IPS-20b (cell line): ENCODE results near the gene GTF3C5.
"Not testable (repeated sequence)": the region's sequence is repeated elsewhere in the genome, so short reads cannot be mapped to it uniquely, and the experiment has no call there.

Source experiments
- H3K27ac ChIP-seq: one replicate; pipeline ENCODE4 v1.5.1; 2013; ENCODE audit warnings: low read length
- H3K27me3 ChIP-seq: 2 replicates; pipeline ENCODE4 v1.6.1; 2013; ENCODE audit warnings: mild to moderate bottlenecking, low read length, inconsistent platforms; ENCODE audit not compliant: insufficient read depth
- H3K36me3 ChIP-seq: 2 replicates; pipeline ENCODE4 v1.6.1; 2013; ENCODE audit warnings: low read depth, mild to moderate bottlenecking, inconsistent platforms, low read length, moderate library complexity; ENCODE audit not compliant: insufficient read depth
- H3K4me1 ChIP-seq: 2 replicates; pipeline ENCODE4 v1.6.1; 2013; ENCODE audit warnings: mild to moderate bottlenecking, control low read depth, inconsistent platforms, low read length, moderate library complexity; ENCODE audit not compliant: insufficient read depth
- H3K4me3 ChIP-seq: 2 replicates; pipeline ENCODE4 v1.5.1; 2013; ENCODE audit warnings: mild to moderate bottlenecking, low read length, inconsistent platforms
- H3K9ac ChIP-seq: 2 replicates; pipeline ENCODE4 v1.6.1; 2013; ENCODE audit warnings: low read depth, mild to moderate bottlenecking, inconsistent platforms, low read length, moderate library complexity
- H3K9me3 ChIP-seq: 2 replicates; pipeline ENCODE4 v1.6.1; 2013; ENCODE audit warnings: mild to moderate bottlenecking, low read depth, low read length, inconsistent platforms; ENCODE audit not compliant: insufficient read depth

The GTF3C5 gene

GRCh38 chr9:132989414-132989996 lies 41.3 kb upstream of the GTF3C5 start:
- no peak overlapping the region for H3K9ac ChIP-seq
- no peak overlapping the region for H3K4me3 ChIP-seq
- no peaks in the 10 kb centered on the region for H3K9me3 ChIP-seq
- no peak overlapping the region for H3K27ac ChIP-seq
- H3K36me3 ChIP-seq, result no peaks in the 10 kb centered on the region
- peaks cover 8% of the 10 kb centered on the region for H3K4me1 ChIP-seq
- H3K27me3 ChIP-seq, result no peaks in the 10 kb centered on the region

GRCh38 chr9:132989998-132990557 lies 40.7 kb upstream of the GTF3C5 start:
- not testable (repeated sequence) for H3K4me3 ChIP-seq, H3K27me3 ChIP-seq, H3K9ac ChIP-seq, H3K9me3 ChIP-seq, H3K36me3 ChIP-seq, H3K27ac ChIP-seq
- peaks cover 13% of the 10 kb centered on the region for H3K4me1 ChIP-seq

- Histone ChIP-seq H3K27me3 (no peaks in the 10 kb centered on the region; the same call in 1 of the 2 replicates), H3K4me3 (no peak overlapping the region), H3K4me1 (peaks cover 13% of the 10 kb centered on the region), H3K27ac (no peak overlapping the region), H3K9ac (no peak overlapping the region), H3K36me3 (no peaks in the 10 kb centered on the region), H3K9me3 (no peaks in the 10 kb centered on the region)
These were observed 40.0 kb upstream of the GTF3C5 start for GRCh38 chr9:132990781-132991180.

- Histone ChIP-seq H3K9ac (no peak overlapping the region), H3K27ac (no peak overlapping the region), H3K4me3 (no peak overlapping the region)
These were observed 39.2 kb upstream of the GTF3C5 start for GRCh38 chr9:132991351-132992300.

GRCh38 chr9:132993511-132993939 lies 37.3 kb upstream of the GTF3C5 start:
- H3K9me3 ChIP-seq, result no peaks in the 10 kb centered on the region
- no peaks in the 10 kb centered on the region; the same call in 1 of the 2 replicates for H3K27me3 ChIP-seq
- no peak overlapping the region for H3K9ac ChIP-seq
- no peaks in the 10 kb centered on the region for H3K36me3 ChIP-seq
- H3K27ac ChIP-seq, result no peak overlapping the region
- no peak overlapping the region for H3K4me3 ChIP-seq
- H3K4me1 ChIP-seq, result peaks cover 13% of the 10 kb centered on the region

More at GRCh38 chr9:132991351-132992300, 39.2 kb upstream of the GTF3C5 start:
- Histone ChIP-seq H3K9me3 (no peaks in the 10 kb centered on the region), H3K27me3 (no peaks in the 10 kb centered on the region; the same call in 1 of the 2 replicates), H3K36me3 (no peaks in the 10 kb centered on the region), H3K4me1 (peaks cover 13% of the 10 kb centered on the region)

GRCh38 chr9:132994410-132995120 lies 36.2 kb upstream of the GTF3C5 start:
- H3K4me1 ChIP-seq, result peaks cover 13% of the 10 kb centered on the region
- no peak overlapping the region for H3K9ac ChIP-seq
- no peaks in the 10 kb centered on the region; the same call in 1 of the 2 replicates for H3K27me3 ChIP-seq
- no peaks in the 10 kb centered on the region for H3K9me3 ChIP-seq
- no peak overlapping the region for H3K27ac ChIP-seq
- no peaks in the 10 kb centered on the region for H3K36me3 ChIP-seq
- no peak overlapping the region for H3K4me3 ChIP-seq

GRCh38 chr9:132995121-132995420 lies 35.7 kb upstream of the GTF3C5 start:
- H3K4me1 ChIP-seq, result peaks cover 13% of the 10 kb centered on the region
- no peaks in the 10 kb centered on the region for H3K9me3 ChIP-seq
- H3K36me3 ChIP-seq, result no peaks in the 10 kb centered on the region
- H3K4me3 ChIP-seq, result no peak overlapping the region
- peaks cover 4% of the 10 kb centered on the region; the same call in 1 of the 2 replicates for H3K27me3 ChIP-seq
- H3K27ac ChIP-seq, result no peak overlapping the region
- no peak overlapping the region for H3K9ac ChIP-seq

GRCh38 chr9:132995879-132996278 lies 34.9 kb upstream of the GTF3C5 start:
- Histone ChIP-seq H3K27ac (no peak overlapping the region), H3K27me3 (peaks cover 6% of the 10 kb centered on the region; the same call in 1 of the 2 replicates)

GRCh38 chr9:132996526-132996925 lies 34.3 kb upstream of the GTF3C5 start:
- no peak overlapping the region for H3K4me3 ChIP-seq
- H3K27ac ChIP-seq, result no peak overlapping the region
- H3K36me3 ChIP-seq, result no peaks in the 10 kb centered on the region
- no peak overlapping the region for H3K9ac ChIP-seq
- peaks cover 6% of the 10 kb centered on the region; the same call in 1 of the 2 replicates for H3K27me3 ChIP-seq
- peaks cover 13% of the 10 kb centered on the region for H3K4me1 ChIP-seq
- H3K9me3 ChIP-seq, result no peaks in the 10 kb centered on the region

More at GRCh38 chr9:132995879-132996278, 34.9 kb upstream of the GTF3C5 start:
- Histone ChIP-seq H3K9ac (no peak overlapping the region), H3K36me3 (no peaks in the 10 kb centered on the region), H3K4me3 (no peak overlapping the region), H3K9me3 (no peaks in the 10 kb centered on the region), H3K4me1 (peaks cover 13% of the 10 kb centered on the region)

GRCh38 chr9:132997591-132997990 lies 33.2 kb upstream of the GTF3C5 start:
- Histone ChIP-seq H3K36me3 (no peaks in the 10 kb centered on the region), H3K4me1 (peaks cover 17% of the 10 kb centered on the region), H3K9me3 (no peaks in the 10 kb centered on the region), H3K27me3 (peaks cover 16% of the 10 kb centered on the region), H3K4me3 (no peak overlapping the region), H3K9ac (no peak overlapping the region), H3K27ac (no peak overlapping the region)

- H3K9ac ChIP-seq, H3K4me3 ChIP-seq, H3K27ac ChIP-seq, H3K36me3 ChIP-seq, H3K9me3 ChIP-seq: not testable (repeated sequence)
- Histone ChIP-seq H3K4me1 (peaks cover 23% of the 10 kb centered on the region), H3K27me3 (peaks cover 22% of the 10 kb centered on the region)
These were observed 32.6 kb upstream of the GTF3C5 start for GRCh38 chr9:132998221-132998620.
